Stomach (tissue), 4 donors: ENCODE data around the gene TSEN54.
A peak's percentile ranks its signal among the peaks of the same experiment; 100 is the strongest.

Experiments used
- CTCF ChIP-seq, 7 experiments: fragments of 450-650 bp in 4 of 7; fragments of 200-600 bp in 3 of 7; sonication (generic) in 3 of 7; IDR thresholded peaks; one replicate each; pipeline ENCODE4 v1.5.1; 2016 to 2019; ENCODE audit warnings: antibody characterized with exemption in 7 of 7, control low read depth in 2 of 7, mild to moderate bottlenecking in 1 of 7
- EP300 ChIP-seq: sonication (generic); formaldehyde crosslinking; IDR thresholded peaks from one replicate; pipeline ENCODE4 v1.6.1; 2017; ENCODE audit warnings: antibody characterized with exemption
- POLR2A ChIP-seq, 4 donors: fragments of 450-650 bp; IDR thresholded peaks; one replicate each; pipeline ENCODE4 v1.6.1; 2016; ENCODE audit warnings: antibody characterized with exemption in 4 of 4, control low read depth in 2 of 4, mild to moderate bottlenecking in 1 of 4, moderate library complexity in 1 of 4
- POLR2AphosphoS5 ChIP-seq, 3 donors: sonication (generic); formaldehyde crosslinking; IDR thresholded peaks; one replicate each; pipeline ENCODE4 v1.6.1; 2016; ENCODE audit warnings: antibody characterized with exemption in 3 of 3

DNA sequence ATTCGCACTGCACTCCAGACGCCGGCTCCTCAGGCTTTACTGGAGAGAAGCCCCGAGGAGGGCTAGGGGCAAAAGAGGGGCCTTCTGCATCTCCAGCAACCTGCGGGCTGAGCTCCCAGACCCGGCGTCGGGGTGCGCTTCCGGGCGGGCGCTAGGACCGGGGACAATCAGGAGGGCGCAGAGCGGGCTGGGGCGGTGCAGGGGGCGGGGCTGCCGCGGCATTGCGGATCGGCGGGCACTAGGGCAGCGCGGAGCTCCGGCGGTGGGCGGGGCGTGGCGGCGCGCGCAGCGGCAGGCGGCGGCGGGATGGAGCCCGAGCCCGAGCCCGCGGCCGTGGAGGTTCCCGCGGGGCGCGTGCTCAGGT, at the start of gene TSEN54:
- TF ChIP-seq POLR2A (IDR thresholded peaks at IDR 0.05) (no peak), EP300 (no peak), CTCF (IDR thresholded peaks at IDR 0.05) (no peak), POLR2AphosphoS5 (IDR thresholded peaks at IDR 0.05) (peak in 2 of 3 donors; percentile 7 to 20)
